A673 (cell line): ENCODE data around the gene CPB1. TPM values are rescaled to one million over a fixed set of nuclear protein-coding genes. Genes with fewer than 3 reads are reported as not detected.

Experiments
- BruUV-seq: library from RNA; stranded (reverse); fragments of 400-500 nt; replicated peaks from 2 replicates; lab custom pipeline; 2021; lab: Mats Ljungman, UMichigan
- CTCF ChIA-PET: fragments of 300-600 bp; sonication (Branson Sonifier 250); formaldehyde crosslinking; loops from one replicate; lab custom pipeline; 2022; ENCODE audit warnings: antibody characterized with exemption; lab: Charles Lee
- POLR2A ChIA-PET: fragments of 300-600 bp; sonication (Branson Sonifier 250); formaldehyde crosslinking; loops from one replicate; lab custom pipeline; 2022; ENCODE audit warnings: antibody characterized with exemption; ENCODE audit not compliant: low non-redundant PET; lab: Charles Lee
- DNase-seq: peaks from one replicate; pipeline ENCODE4 v3.0.0-alpha.2; 2015; ENCODE audit warnings: low spot score
- H3K27ac ChIP-seq: fragments of 200-600 bp; sonication (generic); 2 replicates; pipeline ENCODE4 v1.5.1; 2016; ENCODE audit warnings: mixed run types, low read depth, mild to moderate bottlenecking, mixed read lengths, antibody characterized with exemption, low read length; ENCODE audit not compliant: poor library complexity, severe bottlenecking
- H3K27me3 ChIP-seq: fragments of 200-600 bp; sonication (generic); replicated peaks from 2 replicates; pipeline ENCODE4 v1.6.1; 2017; ENCODE audit warnings: mixed run types, low read depth, mild to moderate bottlenecking, mixed read lengths, antibody characterized with exemption, low read length; ENCODE audit not compliant: insufficient read depth, poor library complexity
- H3K36me3 ChIP-seq: fragments of 200-600 bp; sonication (generic); 2 replicates; pipeline ENCODE4 v1.6.1; 2016; ENCODE audit warnings: mixed run types, mild to moderate bottlenecking, mixed read lengths, antibody characterized with exemption, low read length; ENCODE audit not compliant: insufficient read depth, poor library complexity, severe bottlenecking
- H3K4me1 ChIP-seq: fragments of 200-600 bp; sonication (generic); 2 replicates; pipeline ENCODE4 v1.6.1; 2017; ENCODE audit warnings: mixed run types, mild to moderate bottlenecking, mixed read lengths, antibody characterized with exemption, low read length; ENCODE audit not compliant: insufficient read depth, poor library complexity, severe bottlenecking
- H3K4me3 ChIP-seq: fragments of 200-600 bp; sonication (generic); 2 replicates; pipeline ENCODE4 v1.5.1; 2016; ENCODE audit warnings: low read depth, mixed run types, mild to moderate bottlenecking, mixed read lengths, low read length; ENCODE audit not compliant: poor library complexity, severe bottlenecking
- H3K9me3 ChIP-seq: fragments of 200-600 bp; sonication (generic); 2 replicates; pipeline ENCODE4 v1.6.1; 2016; ENCODE audit warnings: mixed run types, low read depth, mild to moderate bottlenecking, mixed read lengths, antibody characterized with exemption, low read length; ENCODE audit not compliant: poor library complexity, severe bottlenecking
- EZH2 ChIP-seq: fragments of 200-600 bp; sonication (generic); IDR thresholded peaks from 2 replicates; pipeline ENCODE4 v1.6.1; 2017; ENCODE audit warnings: borderline replicate concordance, low read depth, mild to moderate bottlenecking, mixed read lengths, antibody characterized with exemption, low read length; ENCODE audit not compliant: poor library complexity, severe bottlenecking
- intact Hi-C: fragments of 100-400 bp; cut with micrococcal nuclease; formaldehyde crosslinking; loops from one replicate; pipeline ENCODE4 v1.10.0; 2022; ENCODE audit not compliant: unreplicated experiment
- total RNA-seq: library from RNA; stranded (reverse); gene quantifications from 2 replicates; pipeline ENCODE4 v1.2.3, GENCODE V29; 2021
- TF ChIP-seq, protein P1 (sequence below): fragments of 300-800, 200-600 bp; sonication (generic); conservative IDR thresholded peaks from 2 replicates; pipeline ENCODE4 v1.5.1; 2017; ENCODE audit warnings: low read depth, mild to moderate bottlenecking, antibody characterized with exemption, low read length, moderate library complexity, mixed read lengths

CPB1 gene
- total RNA-seq, 1 experiment from 2014 or later: not detected

DNA sequence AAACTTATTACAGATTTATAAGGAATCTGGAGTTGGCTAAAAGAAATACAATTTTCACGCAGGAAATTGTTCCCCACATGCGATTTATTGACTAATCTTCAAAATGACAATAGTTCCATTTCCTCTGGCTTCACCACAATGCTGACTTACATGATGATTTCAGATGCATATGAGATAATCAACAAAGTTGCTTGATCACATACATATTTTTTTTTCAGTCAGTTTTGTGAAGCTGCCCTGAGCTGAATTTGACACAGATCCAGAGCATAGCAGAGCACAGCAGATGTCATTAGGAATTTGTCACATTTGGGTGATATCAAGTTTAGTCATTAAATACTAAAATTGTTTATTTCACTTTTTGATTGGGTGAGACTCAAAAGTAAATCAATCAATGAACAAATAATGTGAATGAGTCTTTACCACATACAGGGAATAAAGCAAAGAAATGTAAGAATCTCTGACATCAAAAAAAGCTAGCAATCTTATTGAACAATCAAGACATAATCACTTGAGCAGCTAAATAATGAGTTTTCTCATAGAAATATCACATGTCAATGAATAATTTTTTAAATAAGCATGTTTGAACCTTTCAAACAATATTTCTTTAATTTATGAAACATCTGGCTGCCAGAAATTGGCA, 18.3 kb downstream of the CPB1 start:
- Histone ChIP-seq H3K4me1 (no peaks in the 10 kb centered on the region), H3K27ac (no peak overlapping the region), H3K36me3 (no peaks in the 10 kb centered on the region), H3K27me3 (no peaks in the 10 kb centered on the region), H3K9me3 (no peaks in the 10 kb centered on the region), H3K4me3 (no peak overlapping the region)
- POLR2A ChIA-PET: interaction anchor here (0.6 kb wide), 1 partner anchor 34 kb away, joined by 6 read pairs; no protein-coding TSS in a partner anchor
- BruUV-seq: no TSS peak
- no peak for DNase-seq
- intact Hi-C loops: no loop called here
- TF ChIP-seq, protein P1, sequence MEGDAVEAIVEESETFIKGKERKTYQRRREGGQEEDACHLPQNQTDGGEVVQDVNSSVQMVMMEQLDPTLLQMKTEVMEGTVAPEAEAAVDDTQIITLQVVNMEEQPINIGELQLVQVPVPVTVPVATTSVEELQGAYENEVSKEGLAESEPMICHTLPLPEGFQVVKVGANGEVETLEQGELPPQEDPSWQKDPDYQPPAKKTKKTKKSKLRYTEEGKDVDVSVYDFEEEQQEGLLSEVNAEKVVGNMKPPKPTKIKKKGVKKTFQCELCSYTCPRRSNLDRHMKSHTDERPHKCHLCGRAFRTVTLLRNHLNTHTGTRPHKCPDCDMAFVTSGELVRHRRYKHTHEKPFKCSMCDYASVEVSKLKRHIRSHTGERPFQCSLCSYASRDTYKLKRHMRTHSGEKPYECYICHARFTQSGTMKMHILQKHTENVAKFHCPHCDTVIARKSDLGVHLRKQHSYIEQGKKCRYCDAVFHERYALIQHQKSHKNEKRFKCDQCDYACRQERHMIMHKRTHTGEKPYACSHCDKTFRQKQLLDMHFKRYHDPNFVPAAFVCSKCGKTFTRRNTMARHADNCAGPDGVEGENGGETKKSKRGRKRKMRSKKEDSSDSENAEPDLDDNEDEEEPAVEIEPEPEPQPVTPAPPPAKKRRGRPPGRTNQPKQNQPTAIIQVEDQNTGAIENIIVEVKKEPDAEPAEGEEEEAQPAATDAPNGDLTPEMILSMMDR: no peak
- no peak for TF ChIP-seq EZH2
- CTCF ChIA-PET: no interaction called here

DNA sequence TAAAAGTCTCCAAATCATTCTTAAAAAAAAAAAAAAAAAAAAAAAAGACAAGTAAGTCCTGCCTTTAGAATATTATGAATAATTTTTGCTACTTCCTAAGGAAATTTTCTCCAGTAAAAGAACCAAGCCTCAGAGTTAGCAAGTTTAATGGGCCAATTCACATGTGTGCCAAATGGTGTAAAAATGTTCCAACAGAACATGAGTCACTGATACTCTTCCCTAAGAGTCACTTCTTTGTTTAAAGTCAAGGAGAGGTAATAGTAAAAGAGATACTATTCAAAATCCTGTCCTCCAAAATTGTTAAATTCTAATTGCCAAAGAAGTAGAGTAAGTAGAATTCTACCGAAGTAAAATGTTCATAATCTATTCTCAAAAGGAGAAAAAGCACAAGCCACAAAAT, 19.7 kb downstream of the CPB1 start:
- BruUV-seq: no TSS peak
- no peak for DNase-seq
- TF ChIP-seq, protein P1: no peak
- TF ChIP-seq EZH2: no peak
- CTCF ChIA-PET: no interaction called here
- POLR2A ChIA-PET: no interaction called here
- Histone ChIP-seq H3K27me3 (no peaks in the 10 kb centered on the region), H3K36me3 (no peaks in the 10 kb centered on the region), H3K9me3 (no peaks in the 10 kb centered on the region), H3K4me3 (no peak overlapping the region), H3K4me1 (no peaks in the 10 kb centered on the region), H3K27ac (no peak overlapping the region)
- intact Hi-C loops: no loop called here

DNA sequence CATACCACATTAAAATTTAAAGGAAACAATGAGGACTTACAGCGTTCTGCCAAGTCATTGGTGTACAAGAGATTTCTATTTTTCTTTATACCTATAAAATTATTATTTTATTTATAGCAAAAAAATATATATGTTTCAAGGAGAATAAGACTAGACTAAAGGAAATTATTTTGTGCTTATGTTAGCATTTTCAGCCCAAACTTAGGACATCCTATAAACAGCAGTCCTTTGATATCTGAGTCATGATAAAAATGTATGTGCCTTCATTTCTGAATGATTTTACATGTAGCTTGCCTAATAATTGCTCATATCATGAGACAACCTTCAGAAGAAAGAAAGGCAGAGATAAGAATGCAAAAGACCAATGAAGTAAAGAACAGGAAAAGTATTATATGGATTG, 20.8 kb downstream of the CPB1 start:
- BruUV-seq: no TSS peak
- POLR2A ChIA-PET: no interaction called here
- H3K27me3 ChIP-seq: no peaks in the 10 kb centered on the region
- no peak for TF ChIP-seq EZH2
- TF ChIP-seq, protein P1: no peak
- no peaks in the 10 kb centered on the region for H3K9me3 ChIP-seq
- no peaks in the 10 kb centered on the region for H3K36me3 ChIP-seq
- no peak for DNase-seq
- CTCF ChIA-PET: no interaction called here
- H3K4me1 ChIP-seq: no peaks in the 10 kb centered on the region
- H3K27ac ChIP-seq: no peak overlapping the region
- intact Hi-C loops: no loop called here
- H3K4me3 ChIP-seq: no peak overlapping the region
